Stimulated activated CD4-positive, alpha-beta T cell treated with anti-CD3 and anti-CD28 coated beads, Interleukin-15, amount 100 ng/mL, for 48 hours (primary cell): ENCODE data around the gene COQ10A.

Experiments used
- DNase-seq, 2 donors: peaks; one replicate each; pipeline ENCODE4 v3.0.0-alpha.2; 2020; ENCODE audit warnings: low read depth in 2 of 2

Gene COQ10A

DNA sequence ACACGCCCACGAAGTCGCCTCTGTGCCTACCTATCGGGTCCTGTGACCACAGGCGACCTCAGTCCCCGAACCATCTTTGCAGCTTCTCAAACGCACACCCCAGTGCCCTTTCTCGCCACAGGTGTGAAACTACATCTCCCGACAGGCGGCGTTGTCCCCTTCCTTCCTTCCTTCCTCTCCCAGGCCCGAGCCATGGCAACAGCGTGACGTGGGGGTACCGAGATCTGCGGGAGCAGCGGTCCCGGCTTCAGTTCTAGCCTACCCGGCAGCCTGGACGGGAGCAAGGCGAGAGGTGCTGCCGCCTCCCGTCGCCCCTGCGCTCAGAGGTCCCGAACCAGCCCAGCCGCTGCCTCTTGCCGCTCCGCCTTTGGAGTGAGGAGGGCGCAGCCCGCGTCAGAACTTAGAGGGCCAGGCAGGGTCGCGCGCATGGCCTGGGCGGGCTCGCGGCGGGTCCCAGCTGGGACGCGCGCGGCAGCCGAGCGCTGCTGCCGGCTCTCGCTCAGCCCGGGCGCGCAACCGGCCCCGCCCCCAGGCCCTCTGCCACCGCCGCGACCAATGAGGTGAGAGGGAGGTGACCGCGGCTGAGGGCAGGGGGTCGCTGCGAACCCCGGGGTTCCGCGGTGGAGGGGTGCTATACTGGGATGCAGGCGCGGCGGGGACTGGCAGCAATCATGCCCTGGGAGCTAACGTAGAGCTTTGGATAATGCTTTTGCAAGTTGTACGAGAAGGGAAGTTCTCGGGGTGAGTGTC, at the start of gene COQ10A:
COQ10A (plus strand) TSS at position 250 of the 750 bp plus-strand sequence; CDS start at position 427, 177 bp downstream.
- DNase-seq = peak; percentile 72 to 80

- no peak for DNase-seq
Observed at GRCh38 chr12:56219840-56220239, 46.9 kb upstream of the COQ10A start.

GRCh38 chr12:56220611-56221231, 46.0 kb upstream of the COQ10A start:
- no peak for DNase-seq

DNA sequence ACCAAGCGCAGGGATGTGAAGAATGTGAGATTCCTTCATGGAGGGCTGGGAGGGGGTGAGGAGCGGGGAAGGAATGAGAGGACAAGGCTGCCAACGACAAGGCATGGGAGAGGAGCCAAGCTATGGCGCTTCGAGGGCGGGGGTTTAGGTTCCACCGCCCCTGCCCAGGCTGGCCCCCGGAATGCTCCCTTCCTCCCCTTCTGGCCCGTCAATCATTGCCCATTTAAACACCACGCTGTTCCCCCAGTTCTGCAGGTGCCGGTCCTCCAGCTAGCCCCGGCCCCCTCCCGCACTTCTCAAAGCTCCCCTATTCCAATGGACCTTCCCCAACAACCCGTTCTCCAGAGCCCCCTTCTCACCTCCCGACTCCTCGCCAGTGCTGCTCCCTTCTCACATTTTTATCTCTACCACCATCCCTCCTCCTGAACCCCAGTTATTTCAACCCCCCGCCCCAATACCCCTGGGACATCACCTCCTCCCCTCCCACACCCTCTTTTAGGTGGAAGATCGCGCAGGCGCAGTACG, 45.4 kb upstream of the COQ10A start:
- DNase-seq = no peak

DNA sequence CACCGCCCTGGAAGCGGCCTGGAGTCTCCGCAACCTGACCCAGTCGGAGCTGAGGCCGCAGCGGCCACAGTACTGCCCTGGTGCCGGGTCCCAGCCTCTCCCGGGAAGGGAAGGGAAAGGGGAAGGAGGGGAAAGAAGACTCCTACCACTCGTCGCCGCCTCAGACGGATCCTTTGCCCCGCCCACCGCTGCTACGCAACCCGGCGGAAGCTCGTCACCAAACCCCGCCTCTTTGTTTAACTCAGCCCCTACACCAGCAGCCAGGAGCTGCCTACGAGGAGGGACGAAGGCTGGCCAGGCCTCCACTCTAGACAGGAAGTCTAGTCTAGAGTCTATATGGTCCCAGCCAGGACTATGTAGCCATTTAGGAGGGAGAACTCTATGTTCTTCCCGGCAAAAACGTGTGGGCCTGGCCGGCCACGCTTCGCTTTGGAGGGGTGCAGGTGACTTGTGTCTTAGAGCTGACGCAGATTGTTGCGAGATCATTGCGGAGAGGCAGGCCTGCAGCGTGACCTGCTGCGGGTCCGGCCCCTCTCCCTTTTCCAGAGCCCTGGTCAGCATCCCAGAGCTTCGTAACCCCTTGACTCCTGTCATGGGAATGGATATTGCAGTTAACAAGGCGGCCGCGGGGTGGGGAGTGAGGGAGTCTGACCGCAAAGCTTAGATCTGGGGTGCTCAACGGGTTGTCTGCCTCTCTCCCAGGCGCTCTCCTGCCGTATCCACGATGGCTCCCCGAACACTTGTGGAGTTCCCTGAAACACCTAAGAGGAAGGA, 44.8 kb upstream of the COQ10A start, which contains the start of gene RNF41:
RNF41 (minus strand) TSS at position 166 of the 774 bp plus-strand sequence. CDS start 7,875 bp downstream, outside the sequence.
- peak; percentile 78 to 88 for DNase-seq

GRCh38 chr12:56222531-56222895, 44.2 kb upstream of the COQ10A start:
- no peak for DNase-seq

GRCh38 chr12:56223571-56224101, 43.1 kb upstream of the COQ10A start:
- DNase-seq = no peak

DNA sequence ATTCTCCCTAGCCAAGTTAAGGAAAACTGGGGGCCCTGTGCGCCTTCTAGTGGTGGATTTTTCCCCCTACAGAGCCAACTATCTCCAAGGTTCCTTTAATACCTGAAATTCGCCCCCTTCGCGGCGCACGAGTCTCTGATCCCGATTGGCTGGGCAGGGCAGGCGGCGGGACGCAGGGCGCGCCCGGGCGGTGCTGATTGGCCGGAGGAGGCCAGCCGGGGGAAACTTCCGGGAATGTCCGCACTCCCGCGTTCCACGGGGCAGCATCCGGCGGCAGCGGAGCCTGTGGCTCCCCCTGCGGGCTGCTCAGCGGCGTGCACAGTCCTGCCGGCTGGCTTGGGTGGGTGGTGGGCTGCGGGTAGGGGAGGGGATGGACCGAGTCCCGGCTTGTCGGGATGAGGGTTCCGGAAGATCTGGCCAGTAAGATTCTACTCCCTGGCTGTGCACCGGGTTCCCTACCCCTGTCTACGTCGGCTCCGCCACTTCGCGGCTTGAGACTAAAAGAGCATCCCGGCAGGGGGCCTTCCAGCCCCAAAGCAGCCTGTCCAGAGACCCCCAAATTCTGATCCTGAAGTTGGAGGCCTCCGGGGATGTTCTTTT, 42.5 kb upstream of the COQ10A start, which contains the start of gene NABP2:
NABP2 (plus strand) TSS at position 241 of the 600 bp plus-strand sequence. CDS start 515 bp downstream, outside the sequence.
- DNase-seq = peak; percentile 92 to 94

- no peak for DNase-seq
Observed at GRCh38 chr12:56224954-56225353, 41.8 kb upstream of the COQ10A start.

GRCh38 chr12:56229082-56229481, 37.7 kb upstream of the COQ10A start:
- no peak for DNase-seq

DNA sequence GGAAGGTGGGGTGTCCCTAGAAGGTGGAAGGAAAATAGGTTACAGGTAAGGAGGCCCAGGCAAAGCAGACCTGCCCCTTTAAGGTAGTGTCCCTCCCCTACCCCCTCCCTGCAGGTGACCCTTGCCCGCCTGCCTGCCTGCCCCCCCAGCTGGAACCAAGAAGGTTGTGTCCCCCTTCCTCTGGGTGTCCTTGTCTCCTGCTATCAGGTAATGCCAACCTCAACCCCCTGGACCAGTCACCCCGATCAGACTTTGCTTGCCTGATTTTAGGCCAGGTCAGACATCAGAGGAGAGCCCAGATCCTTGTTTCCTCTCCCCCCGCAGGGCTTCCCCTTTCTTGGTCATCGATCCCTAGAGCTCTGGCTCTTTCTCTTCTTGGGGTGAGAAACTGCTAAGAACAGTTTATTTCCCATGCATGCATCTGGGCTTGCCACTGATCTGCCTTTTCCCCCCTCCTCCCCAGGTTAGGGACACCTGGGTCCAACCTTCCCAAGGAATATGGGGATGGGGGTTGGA, 36.8 kb upstream of the COQ10A start, which contains the start of gene SLC39A5:
SLC39A5 (plus strand) TSS at position 136 of the 516 bp plus-strand sequence. CDS start 1,224 bp downstream, outside the sequence.
- DNase-seq = no peak

- no peak for DNase-seq
Observed at GRCh38 chr12:56230432-56231183, 36.1 kb upstream of the COQ10A start.

GRCh38 chr12:56231184-56231582, 35.6 kb upstream of the COQ10A start:
- no peak for DNase-seq

- no peak for DNase-seq
Observed at GRCh38 chr12:56234746-56235436, 31.9 kb upstream of the COQ10A start.

- no peak for DNase-seq
Observed at GRCh38 chr12:56236091-56236490, 30.7 kb upstream of the COQ10A start.

DNA sequence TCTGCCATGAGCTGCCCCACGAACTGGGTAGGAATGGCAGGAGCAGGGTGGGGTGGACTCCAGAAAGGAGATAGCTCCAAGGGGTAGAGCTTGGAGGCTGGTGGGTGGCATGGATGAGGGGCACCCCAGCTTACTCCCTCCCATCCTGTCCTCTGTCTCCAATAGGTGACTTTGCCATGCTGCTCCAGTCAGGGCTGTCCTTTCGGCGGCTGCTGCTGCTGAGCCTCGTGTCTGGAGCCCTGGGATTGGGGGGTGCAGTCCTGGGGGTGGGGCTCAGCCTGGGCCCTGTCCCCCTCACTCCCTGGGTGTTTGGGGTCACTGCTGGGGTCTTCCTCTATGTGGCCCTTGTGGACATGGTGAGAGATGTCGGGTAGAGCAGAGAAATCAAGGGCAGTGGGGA, 29.8 kb upstream of the COQ10A start:
- DNase-seq = no peak

DNA sequence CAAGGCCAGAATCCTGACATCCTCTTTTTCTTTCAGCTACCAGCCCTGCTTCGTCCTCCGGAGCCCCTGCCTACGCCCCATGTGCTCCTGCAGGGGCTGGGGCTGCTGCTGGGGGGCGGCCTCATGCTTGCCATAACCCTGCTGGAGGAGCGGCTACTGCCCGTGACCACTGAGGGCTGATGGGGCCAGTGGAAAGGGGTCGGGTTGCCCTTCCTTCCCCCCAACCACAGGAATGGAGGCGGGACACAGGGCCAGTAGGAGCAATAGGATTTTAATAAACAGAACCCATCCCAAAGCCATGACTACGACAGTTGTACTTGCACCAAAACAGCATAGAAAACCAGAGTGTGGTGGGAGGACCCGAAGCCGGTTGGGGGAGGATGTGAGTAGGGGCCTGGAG, 29.2 kb upstream of the COQ10A start:
- DNase-seq = no peak

- no peak for DNase-seq
Observed at GRCh38 chr12:56241424-56242303, 25.1 kb upstream of the COQ10A start.

DNA sequence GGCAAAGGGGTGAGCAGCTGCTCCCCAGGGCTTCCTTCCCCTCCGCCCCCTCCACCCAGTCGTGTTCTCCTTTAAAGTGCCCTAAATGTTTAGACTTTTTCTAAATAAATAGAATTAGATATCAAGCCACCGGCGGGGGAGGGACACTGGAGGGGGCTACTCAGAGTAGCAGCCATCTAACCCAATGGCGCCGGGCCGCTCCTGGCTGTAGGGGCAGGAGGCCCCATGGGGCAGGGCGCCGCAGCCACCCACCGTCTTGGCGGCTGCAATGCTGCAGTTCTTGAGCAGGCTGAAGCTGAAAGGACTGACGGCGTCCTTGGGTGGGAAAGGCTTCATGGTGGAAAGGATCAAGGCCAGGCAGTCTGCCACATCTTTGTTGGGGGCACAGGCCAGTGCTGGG, 23.8 kb upstream of the COQ10A start:
- no peak for DNase-seq
